AG09309 (cell line): ENCODE data around the gene GNB1.
A peak's percentile ranks its signal among the peaks of the same experiment; 100 is the strongest.

Experiments
- DNase-seq: peaks from one replicate; pipeline ENCODE4 v3.0.0-alpha.2; 2010; ENCODE audit warnings: low read depth
- H3K4me3 ChIP-seq: 2 replicates; pipeline ENCODE4 v1.5.1; 2011; ENCODE audit warnings: mild to moderate bottlenecking, low read depth, low read length, moderate library complexity; ENCODE audit not compliant: control insufficient read depth
- TF ChIP-seq, protein P1 (sequence below): IDR thresholded peaks from 2 replicates; pipeline ENCODE4 v1.5.1; 2011; ENCODE audit warnings: mild to moderate bottlenecking, low read depth, low read length, inconsistent platforms; ENCODE audit not compliant: insufficient read depth, control insufficient read depth; ENCODE audit errors: missing control alignments

GNB1 gene

GRCh38 chr1:1778663-1779319 is 112.1 kb downstream of the GNB1 start:
- no peak for DNase-seq
- peak overlapping the region; percentile 68 for H3K4me3 ChIP-seq

DNA sequence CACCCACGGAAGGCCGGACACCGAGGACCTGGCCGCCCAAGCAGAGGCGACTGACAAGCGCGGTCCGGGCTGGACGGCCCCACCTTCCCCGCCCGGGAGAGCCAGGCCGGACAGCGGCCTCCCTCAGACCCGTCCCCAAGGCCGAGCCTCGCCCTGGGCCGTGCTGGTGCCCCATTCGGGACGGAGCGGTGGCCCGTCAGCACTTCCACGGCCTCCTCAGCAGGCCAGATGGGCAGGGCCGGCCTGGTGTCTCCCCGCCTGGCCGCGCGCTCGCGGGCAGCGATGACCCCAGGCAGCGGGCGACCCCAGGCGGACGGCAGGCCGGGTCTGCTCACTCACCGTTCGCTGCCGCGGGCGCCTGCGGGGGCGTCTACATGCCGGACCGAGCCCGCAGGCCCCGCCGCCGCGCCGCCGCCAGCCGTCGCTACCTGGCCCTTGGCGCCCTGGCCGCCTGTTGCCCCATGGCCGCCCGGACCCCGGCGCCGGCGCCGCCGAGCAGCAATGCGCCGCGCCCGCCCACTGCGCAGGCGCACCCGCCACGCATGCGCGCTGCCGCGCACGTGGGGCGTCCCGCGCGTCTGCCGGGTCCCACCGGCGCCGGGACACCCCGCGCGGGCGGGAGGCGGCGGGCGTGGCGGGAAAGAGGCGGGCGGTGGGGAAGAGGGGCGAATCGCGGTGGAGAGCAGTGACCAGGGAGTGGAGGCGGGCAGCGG is 112.8 kb downstream of the GNB1 start, which contains the start of gene NADK:
Gene NADK, minus strand, starts transcription at position 521 of the 713 bp plus-strand sequence. CDS start 13,064 bp downstream, outside the sequence.
- no peak for DNase-seq
- TF ChIP-seq, protein P1, sequence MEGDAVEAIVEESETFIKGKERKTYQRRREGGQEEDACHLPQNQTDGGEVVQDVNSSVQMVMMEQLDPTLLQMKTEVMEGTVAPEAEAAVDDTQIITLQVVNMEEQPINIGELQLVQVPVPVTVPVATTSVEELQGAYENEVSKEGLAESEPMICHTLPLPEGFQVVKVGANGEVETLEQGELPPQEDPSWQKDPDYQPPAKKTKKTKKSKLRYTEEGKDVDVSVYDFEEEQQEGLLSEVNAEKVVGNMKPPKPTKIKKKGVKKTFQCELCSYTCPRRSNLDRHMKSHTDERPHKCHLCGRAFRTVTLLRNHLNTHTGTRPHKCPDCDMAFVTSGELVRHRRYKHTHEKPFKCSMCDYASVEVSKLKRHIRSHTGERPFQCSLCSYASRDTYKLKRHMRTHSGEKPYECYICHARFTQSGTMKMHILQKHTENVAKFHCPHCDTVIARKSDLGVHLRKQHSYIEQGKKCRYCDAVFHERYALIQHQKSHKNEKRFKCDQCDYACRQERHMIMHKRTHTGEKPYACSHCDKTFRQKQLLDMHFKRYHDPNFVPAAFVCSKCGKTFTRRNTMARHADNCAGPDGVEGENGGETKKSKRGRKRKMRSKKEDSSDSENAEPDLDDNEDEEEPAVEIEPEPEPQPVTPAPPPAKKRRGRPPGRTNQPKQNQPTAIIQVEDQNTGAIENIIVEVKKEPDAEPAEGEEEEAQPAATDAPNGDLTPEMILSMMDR: no peak
- H3K4me3 ChIP-seq: peak within 1 kb of the TSS; percentile 68

More at GRCh38 chr1:1778663-1779319, 112.1 kb downstream of the GNB1 start:
- TF ChIP-seq, protein P1: no peak

DNA sequence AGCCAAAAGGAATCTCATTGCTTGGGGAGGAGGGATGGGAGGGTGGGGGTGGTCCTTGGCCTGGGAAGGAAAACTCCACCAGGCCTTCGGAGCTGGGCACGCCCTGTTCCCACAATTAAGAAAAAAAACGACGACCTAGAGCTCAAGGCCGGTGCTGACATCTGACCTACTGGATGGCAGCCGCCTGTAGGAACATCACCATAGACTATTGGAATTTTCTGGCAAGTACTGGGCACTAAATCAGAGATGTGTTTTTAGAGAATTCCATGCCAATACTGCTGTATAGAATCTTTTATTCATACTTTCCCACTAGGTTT is 113.3 kb downstream of the GNB1 start:
- peak overlapping the region; percentile 68 for H3K4me3 ChIP-seq
- DNase-seq: no peak
- TF ChIP-seq, protein P1: no peak

GRCh38 chr1:1776672-1777582 is 114.0 kb downstream of the GNB1 start:
- TF ChIP-seq, protein P1: no peak
- peak overlapping the region; percentile 68 for H3K4me3 ChIP-seq
- DNase-seq: no peak

DNA sequence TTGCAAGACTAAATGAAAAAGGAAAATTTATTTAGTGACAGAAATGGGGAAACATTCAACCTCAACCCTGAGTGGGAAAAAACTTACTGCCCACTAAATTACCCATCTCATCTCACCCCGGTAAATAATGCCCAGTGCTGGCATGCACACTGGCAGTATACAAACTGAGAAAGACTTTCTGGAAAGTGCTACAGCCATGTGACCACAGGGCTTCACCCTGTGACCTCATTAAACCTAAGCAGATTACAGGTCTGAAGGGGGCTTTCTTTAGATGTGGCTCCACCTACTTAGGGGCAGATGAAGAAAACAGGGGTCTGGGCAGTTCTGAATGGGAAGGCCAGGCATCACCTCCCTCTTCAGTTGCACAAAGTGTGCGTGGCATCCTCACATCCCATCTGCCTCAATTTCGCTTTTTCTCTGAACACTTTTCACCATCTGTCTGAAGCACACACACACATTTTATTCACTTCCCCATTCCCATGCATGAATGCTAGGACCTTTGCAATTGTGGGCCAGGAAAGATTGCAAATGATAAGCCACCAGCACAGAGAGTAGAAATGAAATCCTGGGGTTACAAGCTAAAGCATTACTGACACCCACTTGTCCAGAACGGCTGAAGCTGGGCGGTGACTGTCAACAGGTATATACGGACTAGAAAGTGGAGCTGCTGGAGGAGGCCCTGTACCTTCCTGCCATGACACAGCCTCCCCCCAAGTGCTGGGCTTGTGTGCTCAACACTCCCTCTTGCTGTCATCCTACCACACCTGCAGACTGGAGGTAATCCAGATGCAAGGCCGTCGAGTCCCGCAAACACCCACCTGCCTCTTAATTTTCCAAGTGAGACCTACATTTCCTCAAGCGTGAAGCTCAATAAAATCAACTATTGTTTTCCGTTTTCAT is 115.3 kb downstream of the GNB1 start:
- no peak for DNase-seq
- no peak overlapping the region for H3K4me3 ChIP-seq
- TF ChIP-seq, protein P1: no peak
